Right cardiac atrium (tissue), 5 donors: ENCODE data around the gene UNC13C. TPM values are rescaled to one million over a fixed set of nuclear protein-coding genes. Genes with fewer than 3 reads are reported as not detected.

Source experiments
- ATAC-seq, 2 donors: fragments of 200-7000 bp; cut with Tn5 transposase; one replicate each; pipeline versions ENCODE4 v1.8.0 to v1.9.1; 2020; ENCODE audit warnings: moderate library complexity in 2 of 2, mild to moderate bottlenecking in 1 of 2
- DNase-seq, 3 donors: peaks; one replicate each; pipeline ENCODE4 v3.0.0-alpha.2; 2020
- H3K27ac ChIP-seq: one replicate; pipeline ENCODE4 v1.5.1; 2013; ENCODE audit warnings: mild to moderate bottlenecking, low read length, control low read depth, moderate library complexity
- H3K27me3 ChIP-seq: one replicate; pipeline ENCODE4 v1.6.1; 2013; ENCODE audit not compliant: control insufficient read depth, insufficient read depth
- H3K4me1 ChIP-seq: one replicate; pipeline ENCODE4 v1.6.1; 2013; ENCODE audit warnings: low read length; ENCODE audit not compliant: control insufficient read depth, insufficient read depth
- H3K4me3 ChIP-seq: one replicate; pipeline ENCODE4 v1.5.1; 2013; ENCODE audit warnings: low read length, control low read depth
- H3K9me3 ChIP-seq: one replicate; pipeline ENCODE4 v1.6.1; 2013; ENCODE audit warnings: low read length; ENCODE audit not compliant: control insufficient read depth
- whole genome bisulfite sequencing: extraction: QIAGEN DNeasy Blood & Tissue Kit; methylation state at CpG from one replicate; pipeline ENCODE4 v1.1.7; 2013; 5-methylcytosine and 5-hydroxymethylcytosine counted together
- intact Hi-C, 4 donors: fragments of 100-400 bp; cut with DNase I; formaldehyde crosslinking; loops; one replicate each; pipeline versions ENCODE4 v1.11.0 to v1.14.0; 2022 to 2023
- polyA plus RNA-seq: library from polyadenylated mRNA; stranded (reverse); fragments of 200-250 nt; gene quantifications from one replicate; pipeline ENCODE4 v1.2.3, GENCODE V29; 2013
- total RNA-seq, 4 donors: library from RNA; stranded (reverse); fragmentation: NEBNext Ultra II Directional; extraction: Animal tissue kit (Norgen Biotek cat#: 25700); gene quantifications; one replicate each; pipeline ENCODE4 v1.2.1, GENCODE V29; 2021
- donor health status: healthy with polysubstance abuse.
- donor health status: DM: no; HTN: yes; CAD: no.
- donor health status: DM: no; HTN: no; CAD: no.
- donor health status: DM: no; HTN: yes; CAD: no; lungs with severe emphysema.
- donor health status: DM: yes; HTN: yes; CAD: no.

UNC13C gene
- total and polyA plus RNA-seq, 5 donors = 0.05 to 0.57 (median 0.21) TPM

GRCh38 chr15:54304321-54304720 lies 326.1 kb downstream of the UNC13C start:
- ATAC-seq (peak in 1 of 2 donors; percentile 78), DNase-seq (peak in 2 of 3 donors; percentile 10 to 13)
- intact Hi-C loops = no loop called here

GRCh38 chr15:54305138-54305537 lies 326.9 kb downstream of the UNC13C start:
- Histone ChIP-seq H3K4me1 (no peaks in the 10 kb centered on the region), H3K9me3 (no peaks in the 10 kb centered on the region), H3K27ac (no peak overlapping the region), H3K4me3 (no peak overlapping the region), H3K27me3 (no peaks in the 10 kb centered on the region)
- DNase-seq (no peak), ATAC-seq (no peak)
- 67% methylated on average over 1 of the region's 1 CpG for WGBS
- intact Hi-C loops = no loop called here

More at GRCh38 chr15:54304321-54304720, 326.1 kb downstream of the UNC13C start:
- Histone ChIP-seq H3K4me1 (no peaks in the 10 kb centered on the region), H3K9me3 (no peaks in the 10 kb centered on the region), H3K4me3 (no peak overlapping the region), H3K27ac (no peak overlapping the region), H3K27me3 (no peaks in the 10 kb centered on the region)
- WGBS = 38% methylated on average over 3 of the region's 3 CpGs

- DNase-seq = no peak
- intact Hi-C loops = no loop called here
- 82% methylated on average over 3 of the region's 3 CpGs for WGBS
- no peaks in the 10 kb centered on the region for H3K27me3 ChIP-seq
- no peaks in the 10 kb centered on the region for H3K9me3 ChIP-seq
- ATAC-seq = no peak
- no peak overlapping the region for H3K27ac ChIP-seq
- no peaks in the 10 kb centered on the region for H3K4me1 ChIP-seq
- no peak overlapping the region for H3K4me3 ChIP-seq
These were observed 329.1 kb downstream of the UNC13C start for GRCh38 chr15:54307252-54307902.

GRCh38 chr15:54307926-54308325 lies 329.7 kb downstream of the UNC13C start:
- Histone ChIP-seq H3K4me1 (no peaks in the 10 kb centered on the region), H3K27ac (no peak overlapping the region), H3K9me3 (no peaks in the 10 kb centered on the region), H3K27me3 (no peaks in the 10 kb centered on the region), H3K4me3 (no peak overlapping the region)
- ATAC-seq = no peak
- WGBS = 95% methylated on average over 2 of the region's 2 CpGs
- intact Hi-C loops = no loop called here
- DNase-seq = no peak

GRCh38 chr15:54312528-54312927 lies 334.3 kb downstream of the UNC13C start:
- intact Hi-C loops = no loop called here
- Histone ChIP-seq H3K9me3 (no peaks in the 10 kb centered on the region), H3K27me3 (no peaks in the 10 kb centered on the region), H3K4me1 (no peaks in the 10 kb centered on the region), H3K4me3 (no peak overlapping the region), H3K27ac (no peak overlapping the region)
- ATAC-seq (no peak), DNase-seq (no peak)

GRCh38 chr15:54321426-54321825 lies 343.2 kb downstream of the UNC13C start:
- H3K27me3 ChIP-seq = no peaks in the 10 kb centered on the region
- no peak for ATAC-seq
- no peak for DNase-seq
- H3K4me3 ChIP-seq = no peak overlapping the region
- 77% methylated on average over 6 of the region's 6 CpGs for WGBS
- H3K9me3 ChIP-seq = no peaks in the 10 kb centered on the region
- intact Hi-C loops = no loop called here
- no peak overlapping the region for H3K27ac ChIP-seq
- H3K4me1 ChIP-seq = no peaks in the 10 kb centered on the region

- H3K27me3 ChIP-seq = no peaks in the 10 kb centered on the region
- no peaks in the 10 kb centered on the region for H3K9me3 ChIP-seq
- WGBS = 51% methylated on average over 1 of the region's 1 CpG
- H3K27ac ChIP-seq = no peak overlapping the region
- DNase-seq = no peak
- H3K4me3 ChIP-seq = no peak overlapping the region
- intact Hi-C loops = no loop called here
- H3K4me1 ChIP-seq = no peaks in the 10 kb centered on the region
- ATAC-seq = no peak
These were observed 344.1 kb downstream of the UNC13C start for GRCh38 chr15:54322341-54322740.

- ATAC-seq (no peak), DNase-seq (no peak)
- H3K27ac ChIP-seq = no peak overlapping the region
- no peaks in the 10 kb centered on the region for H3K4me1 ChIP-seq
- 61% methylated on average over 2 of the region's 2 CpGs for WGBS
- H3K9me3 ChIP-seq = no peaks in the 10 kb centered on the region
- intact Hi-C loops = no loop called here
- no peaks in the 10 kb centered on the region for H3K27me3 ChIP-seq
- H3K4me3 ChIP-seq = no peak overlapping the region
These were observed 367.1 kb downstream of the UNC13C start for GRCh38 chr15:54345301-54345700.

GRCh38 chr15:54345827-54346226 lies 367.6 kb downstream of the UNC13C start:
- intact Hi-C loops = no loop called here
- Histone ChIP-seq H3K4me1 (no peaks in the 10 kb centered on the region), H3K27me3 (no peaks in the 10 kb centered on the region), H3K9me3 (no peaks in the 10 kb centered on the region), H3K4me3 (no peak overlapping the region), H3K27ac (no peak overlapping the region)
- no peak for ATAC-seq
- WGBS = 62% methylated on average over 7 of the region's 7 CpGs
- no peak for DNase-seq

GRCh38 chr15:54347082-54347827 lies 369.0 kb downstream of the UNC13C start:
- H3K4me3 ChIP-seq = no peak overlapping the region
- no peaks in the 10 kb centered on the region for H3K4me1 ChIP-seq
- intact Hi-C loops = no loop called here
- DNase-seq (no peak), ATAC-seq (no peak)
- WGBS = 75% methylated on average over 3 of the region's 3 CpGs
- H3K27ac ChIP-seq = no peak overlapping the region
- no peaks in the 10 kb centered on the region for H3K27me3 ChIP-seq
- H3K9me3 ChIP-seq = no peaks in the 10 kb centered on the region

- 83% methylated on average over 2 of the region's 2 CpGs for WGBS
- Histone ChIP-seq H3K27ac (no peak overlapping the region), H3K9me3 (no peaks in the 10 kb centered on the region), H3K27me3 (no peaks in the 10 kb centered on the region), H3K4me3 (no peak overlapping the region), H3K4me1 (no peaks in the 10 kb centered on the region)
- ATAC-seq = no peak
- intact Hi-C loops = no loop called here
- DNase-seq = no peak
These were observed 375.5 kb downstream of the UNC13C start for GRCh38 chr15:54353726-54354125.
